ENCODE measurements around the gene CAMK2B. TPM values are rescaled to one million over a fixed set of nuclear protein-coding genes. Genes with fewer than 3 reads are reported as not detected.
A peak's percentile ranks its signal among the peaks of the same experiment; 100 is the strongest.

Gene CAMK2B
- total RNA-seq, 1 donor from 2014 or later = 0.17 TPM

- intact Hi-C loops (cut with DNase I) = no loop called here
- H3K27me3 ChIP-seq = no peaks in the 10 kb centered on the region
- ATAC-seq (peak; percentile 19), DNase-seq (no peak)
- no peaks in the 10 kb centered on the region for H3K9me3 ChIP-seq
- H3K27ac ChIP-seq = no peak overlapping the region
- no peaks in the 10 kb centered on the region for H3K4me1 ChIP-seq
- TF ChIP-seq CTCF (IDR thresholded peaks at IDR 0.05) = no peak
- no peak overlapping the region for H3K4me3 ChIP-seq
- no peaks in the 10 kb centered on the region for H3K36me3 ChIP-seq
These were observed 73.5 kb downstream of the CAMK2B start for GRCh38 chr7:44251881-44252280.

- H3K27ac ChIP-seq = no peak overlapping the region
- intact Hi-C loops (cut with DNase I) = no loop called here
- TF ChIP-seq CTCF (IDR thresholded peaks at IDR 0.05) = no peak
- H3K4me3 ChIP-seq = no peak overlapping the region
- H3K36me3 ChIP-seq = no peaks in the 10 kb centered on the region
- ATAC-seq = no peak
- H3K9me3 ChIP-seq = no peaks in the 10 kb centered on the region
- no peaks in the 10 kb centered on the region for H3K4me1 ChIP-seq
- DNase-seq = no peak
- H3K27me3 ChIP-seq = no peaks in the 10 kb centered on the region
These were observed 74.1 kb downstream of the CAMK2B start for GRCh38 chr7:44251269-44251668.

DNA sequence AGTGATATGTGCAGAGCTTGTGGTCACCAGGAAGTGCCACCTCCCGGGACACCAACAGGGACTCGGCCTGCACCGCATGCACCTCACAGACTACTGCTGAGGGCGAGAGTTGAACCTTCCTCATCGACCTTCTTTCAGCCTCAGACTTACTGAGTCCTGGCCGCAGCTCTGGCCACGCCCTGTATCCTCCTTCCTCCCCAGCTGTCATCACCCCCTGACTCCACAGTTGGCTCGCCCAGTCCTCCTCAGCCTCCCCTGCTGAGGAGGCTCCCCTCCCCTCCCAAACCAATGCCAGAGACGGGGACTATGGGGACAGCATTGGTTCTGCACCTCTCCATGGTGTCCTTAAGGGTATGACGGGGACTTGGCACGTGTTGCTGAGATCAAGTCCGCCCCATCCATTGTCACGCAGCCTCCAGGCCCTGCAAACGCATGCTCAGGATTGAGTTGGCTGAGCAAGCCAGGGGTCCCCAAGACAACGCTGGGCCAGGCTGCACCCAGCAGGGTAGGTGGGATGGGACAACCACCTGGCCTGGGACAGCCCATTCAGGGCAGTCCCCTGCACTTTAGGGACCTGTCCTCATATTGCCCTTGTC, 75.7 kb downstream of the CAMK2B start:
- no peak overlapping the region for H3K4me3 ChIP-seq
- intact Hi-C loops (cut with DNase I) = no loop called here
- H3K36me3 ChIP-seq = no peaks in the 10 kb centered on the region
- H3K4me1 ChIP-seq = no peaks in the 10 kb centered on the region
- no peaks in the 10 kb centered on the region for H3K27me3 ChIP-seq
- ATAC-seq = no peak
- no peak for TF ChIP-seq CTCF (IDR thresholded peaks at IDR 0.05)
- no peak for DNase-seq
- H3K9me3 ChIP-seq = no peaks in the 10 kb centered on the region
- no peak overlapping the region for H3K27ac ChIP-seq

- no peak for TF ChIP-seq CTCF (IDR thresholded peaks at IDR 0.05)
- intact Hi-C loops (cut with DNase I) = no loop called here
- ATAC-seq (no peak), DNase-seq (no peak)
- no peak overlapping the region for H3K27ac ChIP-seq
- no peaks in the 10 kb centered on the region for H3K4me1 ChIP-seq
- no peaks in the 10 kb centered on the region for H3K36me3 ChIP-seq
- no peaks in the 10 kb centered on the region for H3K27me3 ChIP-seq
- no peak overlapping the region for H3K4me3 ChIP-seq
- H3K9me3 ChIP-seq = no peaks in the 10 kb centered on the region
These were observed 77.3 kb downstream of the CAMK2B start for GRCh38 chr7:44247868-44248651.

- DNase-seq (no peak), ATAC-seq (no peak)
- no peaks in the 10 kb centered on the region for H3K27me3 ChIP-seq
- no peaks in the 10 kb centered on the region for H3K4me1 ChIP-seq
- intact Hi-C loops (cut with DNase I) = no loop called here
- H3K36me3 ChIP-seq = no peaks in the 10 kb centered on the region
- no peak for TF ChIP-seq CTCF (IDR thresholded peaks at IDR 0.05)
- H3K27ac ChIP-seq = no peak overlapping the region
- H3K9me3 ChIP-seq = no peaks in the 10 kb centered on the region
- no peak overlapping the region for H3K4me3 ChIP-seq
These were observed 78.8 kb downstream of the CAMK2B start for GRCh38 chr7:44246396-44247113.
